Right atrium auricular region (tissue), 2 donors: ENCODE data around the gene PRDM16. TPM values are rescaled to one million over a fixed set of nuclear protein-coding genes. Genes with fewer than 3 reads are reported as not detected.
A peak's percentile ranks its signal among the peaks of the same experiment; 100 is the strongest.

Experiments
- DNase-seq: peaks from one replicate; pipeline ENCODE4 v3.0.0-alpha.2; 2019; ENCODE audit warnings: low spot score
- H3K27ac ChIP-seq, 2 donors: fragments of 200-600 bp; sonication (generic); 1 replicate in 1 of 2; 2 replicates in 1 of 2; pipeline ENCODE4 v1.5.1; 2016 to 2019
- H3K27me3 ChIP-seq, 2 donors: fragments of 200-600 bp; sonication (generic); one replicate each; pipeline versions ENCODE4 v1.5.1 to v1.6.0; 2017 to 2019
- H3K36me3 ChIP-seq: fragments of 200-600 bp; sonication (generic); one replicate; pipeline ENCODE4 v1.5.1; 2016
- H3K4me1 ChIP-seq, 2 donors: fragments of 200-600 bp; sonication (generic); one replicate each; pipeline versions ENCODE4 v1.5.1 to v1.6.0; 2017 to 2019
- H3K4me3 ChIP-seq, 2 donors: fragments of 200-600 bp; sonication (generic); 1 replicate in 1 of 2; 2 replicates in 1 of 2; pipeline ENCODE4 v1.5.1; 2017 to 2019; ENCODE audit warnings: mild to moderate bottlenecking in 1 of 2, moderate library complexity in 1 of 2
- H3K9me3 ChIP-seq, 2 donors: fragments of 200-600 bp; sonication (generic); one replicate each; pipeline ENCODE4 v1.5.1; 2019
- total RNA-seq, 2 donors: library from RNA; depleted of rRNA; stranded (reverse); fragments of >200 nt; gene quantifications; one replicate each; pipeline ENCODE4 v1.1.0, GENCODE V29; 2016
- TF ChIP-seq, protein P1 (sequence below), 2 donors: fragments of 200-600 bp; sonication (generic); IDR thresholded peaks; one replicate each; pipeline ENCODE4 v1.5.1; 2019; ENCODE audit warnings: antibody characterized with exemption in 2 of 2

PRDM16 gene
- total RNA-seq, 2 donors from 2014 or later: 0.22 to 3.3 TPM

DNA sequence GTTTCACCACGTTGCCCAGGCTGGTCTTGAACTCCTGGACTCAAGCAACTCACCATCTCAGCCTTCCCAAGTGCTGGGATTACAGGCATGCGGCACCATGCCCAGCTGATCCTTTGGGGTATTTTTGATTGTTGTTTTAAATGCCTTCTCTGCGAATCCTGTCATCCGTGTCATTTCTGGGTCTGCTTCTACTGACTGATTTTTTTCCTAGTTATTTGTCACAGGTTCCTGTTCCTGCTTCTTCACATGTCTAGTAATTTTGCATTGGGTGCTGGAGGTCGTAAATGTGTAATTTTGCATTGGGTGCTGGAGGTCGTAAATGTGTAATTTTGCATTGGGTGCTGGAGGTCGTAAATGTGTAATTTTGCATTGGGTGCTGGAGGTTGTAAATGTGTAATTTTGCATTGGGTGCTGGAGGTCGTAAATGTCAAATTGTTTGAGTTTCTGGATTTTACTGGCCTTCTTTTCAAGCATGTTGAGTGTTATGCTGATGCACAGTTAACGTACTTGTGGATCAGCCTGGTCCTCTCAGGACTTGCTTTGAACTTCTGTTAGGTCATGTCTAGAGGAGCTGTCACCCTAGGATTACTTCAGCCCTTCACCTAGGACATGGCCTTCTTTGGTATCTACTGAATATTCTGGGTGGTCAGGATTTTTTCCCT, 381.3 kb downstream of the PRDM16 start:
- Histone ChIP-seq H3K36me3 (no peaks in the 10 kb centered on the region), H3K27ac (no peak overlapping the region), H3K9me3 (peaks cover 0 to 7% of the 10 kb centered on the region in 2 donors), H3K27me3 (no peaks in the 10 kb centered on the region), H3K4me3 (no peak overlapping the region), H3K4me1 (peaks cover 0 to 20% of the 10 kb centered on the region in 2 donors)
- TF ChIP-seq, protein P1, sequence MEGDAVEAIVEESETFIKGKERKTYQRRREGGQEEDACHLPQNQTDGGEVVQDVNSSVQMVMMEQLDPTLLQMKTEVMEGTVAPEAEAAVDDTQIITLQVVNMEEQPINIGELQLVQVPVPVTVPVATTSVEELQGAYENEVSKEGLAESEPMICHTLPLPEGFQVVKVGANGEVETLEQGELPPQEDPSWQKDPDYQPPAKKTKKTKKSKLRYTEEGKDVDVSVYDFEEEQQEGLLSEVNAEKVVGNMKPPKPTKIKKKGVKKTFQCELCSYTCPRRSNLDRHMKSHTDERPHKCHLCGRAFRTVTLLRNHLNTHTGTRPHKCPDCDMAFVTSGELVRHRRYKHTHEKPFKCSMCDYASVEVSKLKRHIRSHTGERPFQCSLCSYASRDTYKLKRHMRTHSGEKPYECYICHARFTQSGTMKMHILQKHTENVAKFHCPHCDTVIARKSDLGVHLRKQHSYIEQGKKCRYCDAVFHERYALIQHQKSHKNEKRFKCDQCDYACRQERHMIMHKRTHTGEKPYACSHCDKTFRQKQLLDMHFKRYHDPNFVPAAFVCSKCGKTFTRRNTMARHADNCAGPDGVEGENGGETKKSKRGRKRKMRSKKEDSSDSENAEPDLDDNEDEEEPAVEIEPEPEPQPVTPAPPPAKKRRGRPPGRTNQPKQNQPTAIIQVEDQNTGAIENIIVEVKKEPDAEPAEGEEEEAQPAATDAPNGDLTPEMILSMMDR (IDR thresholded peaks at IDR 0.05): no peak
- no peak for DNase-seq

DNA sequence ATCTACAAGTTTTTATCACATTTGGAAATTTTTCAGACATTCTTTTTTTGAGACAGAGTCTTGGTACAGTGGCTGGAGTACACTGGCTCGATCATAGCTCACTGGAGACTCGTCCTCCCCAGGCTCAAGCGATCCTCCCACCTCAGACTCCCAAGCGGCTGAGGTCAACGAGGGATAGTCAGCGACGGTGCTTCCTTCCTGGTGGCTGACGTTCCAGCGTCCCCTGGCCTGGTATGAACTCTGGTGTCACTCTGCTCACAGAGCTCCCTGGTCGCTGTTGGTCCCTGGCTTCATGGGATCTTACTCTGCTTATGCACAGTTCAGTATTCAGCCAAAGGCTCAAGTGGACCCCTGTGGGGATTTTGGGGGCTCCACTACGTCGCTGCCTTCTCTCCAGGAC, 382.0 kb downstream of the PRDM16 start:
- Histone ChIP-seq H3K4me1 (peaks cover 0 to 21% of the 10 kb centered on the region in 2 donors), H3K36me3 (no peaks in the 10 kb centered on the region), H3K27ac (no peak overlapping the region), H3K9me3 (peaks cover 0 to 7% of the 10 kb centered on the region in 2 donors), H3K4me3 (no peak overlapping the region), H3K27me3 (no peaks in the 10 kb centered on the region)
- TF ChIP-seq, protein P1 (IDR thresholded peaks at IDR 0.05): no peak
- DNase-seq: no peak

DNA sequence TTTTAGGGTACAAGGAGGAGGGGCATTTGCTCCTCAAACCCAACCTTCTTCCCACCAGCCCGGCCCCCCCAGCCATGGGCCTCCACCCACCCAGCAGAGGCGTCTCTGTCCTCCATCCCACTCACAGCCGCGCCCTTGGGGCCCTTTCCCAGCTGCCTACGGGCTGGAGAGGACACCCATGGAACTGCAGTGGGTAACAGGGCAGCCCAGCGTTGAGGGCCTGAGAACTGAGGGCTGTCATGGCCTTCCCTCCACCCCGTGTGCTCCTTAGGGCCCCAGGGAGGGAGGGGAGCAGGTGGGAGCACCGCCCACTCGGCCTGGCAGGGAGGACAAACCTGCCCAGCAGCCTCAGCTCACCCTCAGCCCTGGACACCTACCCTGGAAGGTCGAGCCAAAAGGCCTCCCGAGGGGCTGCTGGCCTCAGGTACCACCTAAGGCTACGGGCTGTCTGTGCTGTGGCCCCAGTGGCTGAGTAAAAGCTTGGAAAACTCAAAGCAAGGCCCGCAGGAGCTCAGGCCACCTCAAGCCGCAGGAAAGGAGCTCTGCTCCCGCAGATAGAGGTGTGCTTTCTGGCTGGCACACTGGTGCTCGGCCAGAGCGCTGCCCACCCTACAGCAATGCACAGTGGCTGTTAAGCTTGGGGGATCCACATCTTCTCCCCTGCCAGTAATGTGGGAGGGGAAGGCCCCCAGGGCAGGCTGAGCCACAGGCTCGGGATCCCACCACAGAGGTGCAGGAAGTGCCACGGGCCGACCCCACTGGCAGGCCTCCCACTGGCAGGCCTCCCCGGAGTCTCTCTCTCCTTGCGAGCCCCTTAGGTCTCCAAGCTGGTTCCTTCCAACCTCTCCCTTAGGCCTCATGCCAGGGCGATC, 383.2 kb downstream of the PRDM16 start:
- H3K27ac ChIP-seq: no peak overlapping the region
- TF ChIP-seq, protein P1 (IDR thresholded peaks at IDR 0.05): no peak
- H3K9me3 ChIP-seq: peaks cover 0 to 7% of the 10 kb centered on the region in 2 donors
- no peak overlapping the region for H3K4me3 ChIP-seq
- no peak for DNase-seq
- no peaks in the 10 kb centered on the region for H3K36me3 ChIP-seq
- no peaks in the 10 kb centered on the region for H3K27me3 ChIP-seq
- peaks cover 0 to 21% of the 10 kb centered on the region in 2 donors for H3K4me1 ChIP-seq

DNA sequence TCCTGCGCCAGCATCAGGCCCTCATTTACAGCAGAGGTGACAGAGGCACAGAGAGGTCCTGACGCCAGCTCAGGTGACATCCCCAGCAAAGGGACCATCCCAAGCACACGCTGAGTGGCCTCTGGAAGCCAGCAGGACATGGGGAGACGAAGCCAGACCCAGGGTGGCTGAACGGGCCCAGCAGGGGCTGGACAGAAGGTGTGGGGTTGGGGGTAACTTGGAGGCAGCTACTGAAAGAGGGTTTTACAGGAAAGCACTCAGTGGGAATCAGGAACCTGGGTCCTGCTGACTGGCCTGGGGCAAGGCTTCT, 383.8 kb downstream of the PRDM16 start:
- H3K27ac ChIP-seq: no peak overlapping the region
- H3K36me3 ChIP-seq: no peaks in the 10 kb centered on the region
- no peak for DNase-seq
- TF ChIP-seq, protein P1 (IDR thresholded peaks at IDR 0.05): no peak
- peaks cover 0 to 5% of the 10 kb centered on the region in 2 donors for H3K9me3 ChIP-seq
- no peaks in the 10 kb centered on the region for H3K27me3 ChIP-seq
- H3K4me3 ChIP-seq: no peak overlapping the region
- peaks cover 0 to 25% of the 10 kb centered on the region in 2 donors for H3K4me1 ChIP-seq

DNA sequence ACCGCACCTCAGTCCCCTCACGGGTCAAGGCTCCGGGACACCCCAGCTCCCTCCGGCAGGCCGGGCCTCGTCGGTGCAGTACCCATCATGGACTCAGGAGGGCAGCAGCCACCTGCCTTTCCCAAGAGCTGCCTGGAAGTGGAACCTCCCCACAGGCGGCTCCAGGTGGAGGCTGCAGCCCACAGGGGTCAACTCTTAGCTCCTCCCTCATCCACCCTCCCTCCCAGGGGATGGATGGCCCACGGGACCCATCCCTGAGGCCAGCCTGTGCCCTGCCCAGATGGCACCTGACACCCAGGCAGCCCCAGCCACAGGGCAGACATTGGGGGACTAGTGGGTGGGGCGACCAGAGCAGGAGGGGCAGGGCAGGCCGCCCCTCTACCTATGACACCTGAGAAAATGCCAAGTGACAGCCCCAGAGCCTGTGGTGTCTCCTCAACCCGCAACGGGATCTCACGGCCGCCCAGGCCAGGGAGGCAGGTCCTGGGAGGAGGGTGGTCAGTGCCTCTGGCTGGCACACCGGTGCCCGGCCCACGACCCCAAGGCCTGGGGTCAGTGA, 384.3 kb downstream of the PRDM16 start:
- Histone ChIP-seq H3K9me3 (peaks cover 0 to under 1% of the 10 kb centered on the region in 2 donors), H3K27ac (no peak overlapping the region), H3K4me1 (peaks cover 0 to 30% of the 10 kb centered on the region in 2 donors), H3K4me3 (no peak overlapping the region), H3K36me3 (no peaks in the 10 kb centered on the region), H3K27me3 (no peaks in the 10 kb centered on the region)
- TF ChIP-seq, protein P1 (IDR thresholded peaks at IDR 0.05): peak; percentile 86 to 96
- DNase-seq: peak; percentile 74
